Muscle of leg (tissue), 11 donors: Measurements from ENCODE around the gene ZNF496. TPM values are rescaled to one million over a fixed set of nuclear protein-coding genes. Genes with fewer than 3 reads are reported as not detected.

Experiments
- DNase-seq: peaks from one replicate; pipeline ENCODE4 v3.0.0; 2013
- H3K27ac ChIP-seq: one replicate; pipeline ENCODE4 v1.5.1; 2013; ENCODE audit warnings: mild to moderate bottlenecking, low read length, control low read depth
- H3K27me3 ChIP-seq: one replicate; pipeline ENCODE4 v1.6.1; 2013; ENCODE audit warnings: low read length; ENCODE audit not compliant: control insufficient read depth, insufficient read depth
- H3K36me3 ChIP-seq: one replicate; pipeline ENCODE4 v1.6.1; 2013; ENCODE audit warnings: low read length; ENCODE audit not compliant: control insufficient read depth, insufficient read depth
- H3K4me1 ChIP-seq: one replicate; pipeline ENCODE4 v1.6.1; 2013; ENCODE audit warnings: low read length; ENCODE audit not compliant: control insufficient read depth, insufficient read depth
- H3K4me3 ChIP-seq: one replicate; pipeline ENCODE4 v1.5.1; 2013; ENCODE audit warnings: low read length, control low read depth
- H3K9me3 ChIP-seq: replicated peaks from 2 replicates; pipeline ENCODE4 v1.6.1; 2013; ENCODE audit warnings: low read depth, low read length; ENCODE audit not compliant: control insufficient read depth
- WGBS: methylation state at CpG from one replicate; pipeline ENCODE4 v1.1.5; 2013; ENCODE audit warnings: missing lambda C conversion rate; ENCODE audit not compliant: insufficient coverage; 5-methylcytosine and 5-hydroxymethylcytosine counted together
- polyA plus RNA-seq, 8 donors: library from polyadenylated mRNA; unstranded; fragments of 120-200 nt; gene quantifications; one replicate each; pipeline versions ENCODE4 v1.2.1 to v1.2.3, GENCODE V29; 2013; ENCODE audit warnings: inconsistent platforms in 1 of 8, low replicate concordance in 1 of 8; ENCODE audit not compliant: insufficient read length in 8 of 8, insufficient read depth in 1 of 8
- total RNA-seq: library from RNA; stranded (reverse); fragments of 120-200 nt; gene quantifications from one replicate; pipeline ENCODE4 v1.2.4, GENCODE V29; 2013

Gene ZNF496
- total and polyA plus RNA-seq, 9 donors = 21.4 to 34.0 (median 29.0) TPM

DNA sequence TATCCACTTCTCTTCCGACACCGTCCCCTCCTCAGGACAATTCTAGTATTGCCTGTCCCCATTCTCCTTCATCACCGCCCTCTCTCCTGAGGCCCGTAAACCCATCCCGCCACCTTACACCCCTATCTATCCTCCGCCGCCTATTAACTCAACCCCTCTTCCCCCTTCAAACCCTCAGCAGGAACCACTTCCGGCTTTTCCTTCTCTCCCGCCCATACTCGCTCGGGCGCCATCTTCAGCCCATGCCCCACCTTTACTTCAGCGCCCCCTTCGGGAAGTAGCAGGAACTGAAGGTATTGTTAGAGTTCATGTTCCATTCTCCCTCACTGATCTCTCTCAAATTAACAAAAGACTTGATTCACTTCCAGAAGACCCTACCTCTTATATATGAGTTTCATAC, 44.2 kb downstream of the ZNF496 start:
- no peak overlapping the region for H3K4me3 ChIP-seq
- no peaks in the 10 kb centered on the region for H3K4me1 ChIP-seq
- WGBS = 92% methylated on average over 7 of the region's 14 CpGs
- no peak overlapping the region for H3K27ac ChIP-seq
- no peaks in the 10 kb centered on the region for H3K27me3 ChIP-seq
- no peak for DNase-seq
- peaks cover 8% of the 10 kb centered on the region for H3K9me3 ChIP-seq
- H3K36me3 ChIP-seq = no peaks in the 10 kb centered on the region

DNA sequence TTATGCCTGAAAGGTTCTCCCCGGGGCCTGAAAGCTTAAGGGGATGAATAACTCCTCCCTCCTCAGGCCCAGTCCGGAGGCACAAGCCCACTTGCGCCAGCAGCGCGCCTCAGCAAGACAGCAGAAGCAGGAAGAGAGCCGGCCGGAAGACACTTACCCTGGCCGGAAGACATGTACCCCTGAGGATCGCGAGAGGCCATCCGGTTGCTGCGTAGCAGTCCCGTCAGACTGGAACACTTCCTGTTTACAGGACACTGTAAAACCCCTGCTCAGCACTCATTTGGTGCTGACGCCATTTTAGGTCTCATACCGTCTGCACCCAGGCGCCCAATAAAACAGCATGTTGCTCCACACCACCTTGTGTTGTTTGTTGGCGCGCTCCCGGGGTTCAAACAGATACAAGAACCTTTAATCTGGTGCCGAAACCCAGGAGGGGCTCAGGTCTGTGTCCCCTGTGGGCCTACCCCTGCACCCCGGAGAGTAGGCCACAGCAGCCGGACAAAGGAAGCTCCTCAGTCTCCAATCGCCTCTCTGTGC, 45.5 kb downstream of the ZNF496 start:
- WGBS = 95% methylated on average over 18 of the region's 23 CpGs
- H3K27me3 ChIP-seq = no peaks in the 10 kb centered on the region

DNA sequence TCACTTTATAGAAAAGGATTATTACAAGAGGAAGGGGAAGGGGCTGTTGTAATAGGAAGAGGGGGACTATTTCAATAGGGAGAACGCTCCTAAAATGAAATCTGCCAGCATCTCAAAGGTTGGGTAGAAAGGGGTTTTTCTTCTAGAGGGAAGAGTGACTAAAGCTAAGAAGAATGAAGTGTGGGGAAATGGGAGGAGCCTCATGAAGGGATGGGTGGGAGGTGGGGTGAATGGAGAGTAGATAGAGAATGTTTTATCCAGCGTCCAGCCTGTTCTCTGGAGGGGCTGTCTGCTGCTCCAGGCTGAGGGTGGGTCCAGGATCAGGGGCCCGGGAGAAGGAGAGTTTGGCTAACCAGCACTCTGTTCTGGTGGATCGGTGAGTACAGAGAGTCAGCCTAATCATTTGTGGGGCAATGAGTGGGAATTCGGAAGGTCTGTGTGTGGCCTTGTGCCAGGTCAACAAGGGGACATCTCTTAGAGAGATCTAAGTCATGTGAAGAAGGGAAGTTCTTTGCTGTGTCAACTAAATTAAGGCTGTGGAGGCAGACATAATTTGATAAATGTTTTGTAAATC, 50.6 kb downstream of the ZNF496 start:
- WGBS = 58% methylated on average over 5 of the region's 5 CpGs
- no peaks in the 10 kb centered on the region for H3K27me3 ChIP-seq
- H3K4me3 ChIP-seq = no peak overlapping the region
- no peak for DNase-seq
- H3K36me3 ChIP-seq = no peaks in the 10 kb centered on the region
- no peaks in the 10 kb centered on the region for H3K4me1 ChIP-seq
- H3K27ac ChIP-seq = no peak overlapping the region
- H3K9me3 ChIP-seq = peaks cover under 1% of the 10 kb centered on the region

More for the DNA sequence above, 45.5 kb downstream of the ZNF496 start:
- Histone ChIP-seq H3K4me3 (no peak overlapping the region), H3K4me1 (no peaks in the 10 kb centered on the region), H3K36me3 (no peaks in the 10 kb centered on the region), H3K27ac (no peak overlapping the region), H3K9me3 (peaks cover 8% of the 10 kb centered on the region)
- no peak for DNase-seq

GRCh38 chr1:247277191-247277590, 54.5 kb downstream of the ZNF496 start:
- H3K9me3 ChIP-seq = no peaks in the 10 kb centered on the region
- 100% methylated on average over 1 of the region's 2 CpGs for WGBS
- no peak overlapping the region for H3K27ac ChIP-seq
- H3K36me3 ChIP-seq = no peaks in the 10 kb centered on the region
- H3K27me3 ChIP-seq = no peaks in the 10 kb centered on the region
- peaks cover 6% of the 10 kb centered on the region for H3K4me1 ChIP-seq
- no peak overlapping the region for H3K4me3 ChIP-seq
- no peak for DNase-seq

GRCh38 chr1:247274605-247275256, 56.9 kb downstream of the ZNF496 start:
- Histone ChIP-seq H3K27me3 (no peaks in the 10 kb centered on the region), H3K9me3 (peaks cover 4% of the 10 kb centered on the region), H3K36me3 (no peaks in the 10 kb centered on the region), H3K27ac (no peak overlapping the region), H3K4me3 (no peak overlapping the region), H3K4me1 (peaks cover 6% of the 10 kb centered on the region)
- WGBS = 94% methylated on average over 3 of the region's 3 CpGs
- peak; percentile 34 for DNase-seq

DNA sequence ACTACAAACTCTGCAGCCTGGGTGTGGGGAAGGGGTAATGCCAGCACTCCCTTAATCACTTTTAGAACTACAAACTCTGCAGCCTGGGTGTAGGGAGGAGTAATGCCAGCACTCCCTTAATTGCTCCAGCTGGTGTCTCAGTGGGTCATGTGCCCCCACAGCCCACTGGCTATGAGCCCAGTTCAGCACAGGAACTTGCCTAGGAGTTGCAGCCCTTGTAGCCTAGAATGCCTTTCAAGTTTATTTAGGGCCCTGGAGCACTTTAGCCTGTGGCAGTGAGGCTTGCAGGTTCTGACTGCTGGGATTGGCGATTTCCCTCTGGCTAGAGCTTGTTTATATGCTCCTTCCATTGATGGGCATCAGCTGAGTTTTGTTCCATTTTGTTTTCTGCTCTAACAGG, 58.7 kb downstream of the ZNF496 start:
- Histone ChIP-seq H3K27ac (no peak overlapping the region), H3K9me3 (peaks cover 4% of the 10 kb centered on the region), H3K36me3 (no peaks in the 10 kb centered on the region), H3K4me1 (peaks cover 6% of the 10 kb centered on the region), H3K4me3 (no peak overlapping the region), H3K27me3 (no peaks in the 10 kb centered on the region)
- peak; percentile 67 for DNase-seq
- 60% methylated on average over 1 of the region's 1 CpG for WGBS

GRCh38 chr1:247270003-247270402, 61.7 kb downstream of the ZNF496 start:
- no peaks in the 10 kb centered on the region for H3K36me3 ChIP-seq
- H3K27me3 ChIP-seq = no peaks in the 10 kb centered on the region
- peaks cover 4% of the 10 kb centered on the region for H3K9me3 ChIP-seq
- whole genome bisulfite sequencing = 67% methylated on average over 1 of the region's 1 CpG
- no peak overlapping the region for H3K4me3 ChIP-seq
- no peak for DNase-seq
- H3K4me1 ChIP-seq = peaks cover 6% of the 10 kb centered on the region
- H3K27ac ChIP-seq = no peak overlapping the region

GRCh38 chr1:247269133-247269532, 62.5 kb downstream of the ZNF496 start:
- no peak for DNase-seq
- peaks cover 4% of the 10 kb centered on the region for H3K9me3 ChIP-seq

DNA sequence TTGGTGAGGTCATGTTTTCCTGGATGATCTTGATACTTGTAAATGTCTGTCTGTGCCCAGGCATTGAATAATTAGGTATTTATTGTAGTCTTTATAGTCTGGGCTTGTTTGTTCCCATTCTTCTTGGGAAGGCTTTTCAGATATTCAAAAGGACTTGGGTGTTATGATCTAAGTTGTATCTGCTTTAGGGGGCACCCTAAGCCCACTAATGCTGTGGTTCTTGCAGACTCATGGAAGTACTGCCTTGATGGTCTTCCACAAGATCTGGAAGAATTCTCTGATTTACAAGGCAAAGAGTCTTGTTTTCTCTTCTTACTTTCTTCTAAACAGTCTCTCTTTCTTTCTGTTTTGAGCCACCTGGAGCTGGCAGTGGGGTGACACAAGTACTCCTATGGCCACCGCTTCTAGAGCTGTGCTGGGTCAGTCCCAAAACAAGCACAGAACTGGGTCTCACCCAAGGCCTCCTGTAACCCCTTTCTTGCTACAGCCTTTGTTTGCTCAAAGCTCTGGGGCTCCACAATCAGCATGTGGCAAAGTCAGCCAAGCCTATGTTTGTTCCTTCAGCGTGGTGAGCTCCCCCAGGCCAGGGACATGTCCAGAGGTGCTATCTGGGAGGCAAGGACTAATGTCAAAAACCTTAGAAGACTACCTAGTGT, 63.1 kb downstream of the ZNF496 start:
- H3K4me3 ChIP-seq = no peak overlapping the region
- no peak overlapping the region for H3K27ac ChIP-seq
- 89% methylated on average over 2 of the region's 2 CpGs for WGBS
- peaks cover 4% of the 10 kb centered on the region for H3K9me3 ChIP-seq
- no peak for DNase-seq
- H3K4me1 ChIP-seq = peaks cover 6% of the 10 kb centered on the region
- no peaks in the 10 kb centered on the region for H3K27me3 ChIP-seq
- no peaks in the 10 kb centered on the region for H3K36me3 ChIP-seq

More at GRCh38 chr1:247269133-247269532, 62.5 kb downstream of the ZNF496 start:
- no peak overlapping the region for H3K4me3 ChIP-seq
- H3K27ac ChIP-seq = no peak overlapping the region
- no peaks in the 10 kb centered on the region for H3K36me3 ChIP-seq
- no peaks in the 10 kb centered on the region for H3K27me3 ChIP-seq
- H3K4me1 ChIP-seq = peaks cover 6% of the 10 kb centered on the region

DNA sequence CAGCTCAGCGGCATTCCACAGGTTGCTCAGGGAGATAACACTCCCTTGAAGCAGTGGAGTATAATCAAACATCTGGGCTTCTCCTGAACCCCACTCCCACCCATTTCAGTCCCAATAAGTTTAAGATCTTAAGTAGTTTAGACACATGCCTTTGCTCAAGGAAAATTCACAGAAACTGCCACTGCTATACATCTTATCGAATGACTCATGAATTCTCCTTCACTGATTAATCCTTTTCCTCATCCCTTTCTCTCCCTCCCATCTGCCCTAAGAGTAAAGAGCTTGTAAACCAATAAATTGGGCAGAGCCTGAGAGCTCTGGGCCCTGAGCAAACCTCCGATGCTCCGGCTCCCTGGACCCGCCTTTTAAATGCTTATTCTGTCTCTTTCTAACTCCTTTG, 65.6 kb downstream of the ZNF496 start:
- Histone ChIP-seq H3K27me3 (no peaks in the 10 kb centered on the region), H3K9me3 (peaks cover 4% of the 10 kb centered on the region), H3K4me3 (no peak overlapping the region), H3K4me1 (no peaks in the 10 kb centered on the region), H3K27ac (no peak overlapping the region), H3K36me3 (no peaks in the 10 kb centered on the region)
- 100% methylated on average over 2 of the region's 5 CpGs for WGBS
- DNase-seq = no peak
